ENCODE measurements around the gene ZCCHC4.

Gene ZCCHC4

GRCh38 chr4:25308306-25308705, 4.3 kb upstream of the ZCCHC4 start:
- TF ChIP-seq GATA2 (IDR thresholded peaks at IDR 0.05; ENCODE audit: low read depth, low read length) (no peak), GATA3 (IDR thresholded peaks at IDR 0.05; ENCODE audit: low read depth, low read length) (no peak)

GRCh38 chr4:25308761-25309160, 3.8 kb upstream of the ZCCHC4 start:
- TF ChIP-seq GATA2 (IDR thresholded peaks at IDR 0.05; ENCODE audit: low read depth, low read length) (no peak), GATA3 (IDR thresholded peaks at IDR 0.05; ENCODE audit: low read depth, low read length) (no peak)

GRCh38 chr4:25310066-25310802, 2.3 kb upstream of the ZCCHC4 start:
- TF ChIP-seq GATA2 (IDR thresholded peaks at IDR 0.05; ENCODE audit: low read depth, low read length) (no peak), GATA3 (IDR thresholded peaks at IDR 0.05; ENCODE audit: low read depth, low read length) (no peak)

- TF ChIP-seq GATA3 (IDR thresholded peaks at IDR 0.05; ENCODE audit: low read depth, low read length): no peak
- TF ChIP-seq GATA2 (IDR thresholded peaks at IDR 0.05; ENCODE audit: low read depth, low read length): no peak
These were observed 1.8 kb upstream of the ZCCHC4 start for GRCh38 chr4:25310803-25311166.

- TF ChIP-seq GATA2 (IDR thresholded peaks at IDR 0.05; ENCODE audit: low read depth, low read length) (no peak), GATA3 (IDR thresholded peaks at IDR 0.05; ENCODE audit: low read depth, low read length) (no peak)
These were observed 774 bp downstream of the ZCCHC4 start for GRCh38 chr4:25313201-25313895.

- TF ChIP-seq GATA2 (IDR thresholded peaks at IDR 0.05; ENCODE audit: low read depth, low read length): no peak
- TF ChIP-seq GATA3 (IDR thresholded peaks at IDR 0.05; ENCODE audit: low read depth, low read length): no peak
These were observed 7.8 kb downstream of the ZCCHC4 start for GRCh38 chr4:25320336-25320735.

GRCh38 chr4:25320773-25321172, 8.2 kb downstream of the ZCCHC4 start:
- TF ChIP-seq GATA2 (IDR thresholded peaks at IDR 0.05; ENCODE audit: low read depth, low read length): no peak
- no peak for TF ChIP-seq GATA3 (IDR thresholded peaks at IDR 0.05; ENCODE audit: low read depth, low read length)

- TF ChIP-seq GATA3 (IDR thresholded peaks at IDR 0.05; ENCODE audit: low read depth, low read length) (no peak), GATA2 (IDR thresholded peaks at IDR 0.05; ENCODE audit: low read depth, low read length) (no peak)
These were observed 9.1 kb downstream of the ZCCHC4 start for GRCh38 chr4:25321703-25322102.

GRCh38 chr4:25330335-25330734, 17.8 kb downstream of the ZCCHC4 start:
- TF ChIP-seq GATA2 (IDR thresholded peaks at IDR 0.05; ENCODE audit: low read depth, low read length) (no peak), GATA3 (IDR thresholded peaks at IDR 0.05; ENCODE audit: low read depth, low read length) (no peak)

GRCh38 chr4:25330905-25331808, 18.6 kb downstream of the ZCCHC4 start:
- TF ChIP-seq GATA2 (IDR thresholded peaks at IDR 0.05; ENCODE audit: low read depth, low read length) (no peak), GATA3 (IDR thresholded peaks at IDR 0.05; ENCODE audit: low read depth, low read length) (no peak)

- TF ChIP-seq GATA3 (IDR thresholded peaks at IDR 0.05; ENCODE audit: low read depth, low read length): no peak
- TF ChIP-seq GATA2 (IDR thresholded peaks at IDR 0.05; ENCODE audit: low read depth, low read length): no peak
These were observed 31.1 kb downstream of the ZCCHC4 start for GRCh38 chr4:25343671-25344070.

GRCh38 chr4:25345744-25346143, 33.2 kb downstream of the ZCCHC4 start:
- TF ChIP-seq GATA2 (IDR thresholded peaks at IDR 0.05; ENCODE audit: low read depth, low read length) (no peak), GATA3 (IDR thresholded peaks at IDR 0.05; ENCODE audit: low read depth, low read length) (no peak)

- TF ChIP-seq GATA2 (IDR thresholded peaks at IDR 0.05; ENCODE audit: low read depth, low read length) (no peak), GATA3 (IDR thresholded peaks at IDR 0.05; ENCODE audit: low read depth, low read length) (no peak)
These were observed 34.3 kb downstream of the ZCCHC4 start for GRCh38 chr4:25346913-25347312.

- no peak for TF ChIP-seq GATA3 (IDR thresholded peaks at IDR 0.05; ENCODE audit: low read depth, low read length)
- no peak for TF ChIP-seq GATA2 (IDR thresholded peaks at IDR 0.05; ENCODE audit: low read depth, low read length)
These were observed 34.9 kb downstream of the ZCCHC4 start for GRCh38 chr4:25347473-25347872.
